B cell (primary cell): ENCODE data around the gene NRM.

ENCODE experiments used
- EZH2 ChIP-seq: IDR thresholded peaks from 2 replicates; pipeline ENCODE4 v1.6.1; 2012; ENCODE audit warnings: borderline replicate concordance, low read depth, mild to moderate bottlenecking, moderate library complexity, low read length; ENCODE audit not compliant: insufficient read depth, poor library complexity, severe bottlenecking
- TF ChIP-seq, protein P1 (sequence below): fragments of 200-600 bp; IDR thresholded peaks from one replicate; pipeline ENCODE4 v1.8.0; 2022; ENCODE audit warnings: antibody characterized with exemption, mild to moderate bottlenecking

DNA sequence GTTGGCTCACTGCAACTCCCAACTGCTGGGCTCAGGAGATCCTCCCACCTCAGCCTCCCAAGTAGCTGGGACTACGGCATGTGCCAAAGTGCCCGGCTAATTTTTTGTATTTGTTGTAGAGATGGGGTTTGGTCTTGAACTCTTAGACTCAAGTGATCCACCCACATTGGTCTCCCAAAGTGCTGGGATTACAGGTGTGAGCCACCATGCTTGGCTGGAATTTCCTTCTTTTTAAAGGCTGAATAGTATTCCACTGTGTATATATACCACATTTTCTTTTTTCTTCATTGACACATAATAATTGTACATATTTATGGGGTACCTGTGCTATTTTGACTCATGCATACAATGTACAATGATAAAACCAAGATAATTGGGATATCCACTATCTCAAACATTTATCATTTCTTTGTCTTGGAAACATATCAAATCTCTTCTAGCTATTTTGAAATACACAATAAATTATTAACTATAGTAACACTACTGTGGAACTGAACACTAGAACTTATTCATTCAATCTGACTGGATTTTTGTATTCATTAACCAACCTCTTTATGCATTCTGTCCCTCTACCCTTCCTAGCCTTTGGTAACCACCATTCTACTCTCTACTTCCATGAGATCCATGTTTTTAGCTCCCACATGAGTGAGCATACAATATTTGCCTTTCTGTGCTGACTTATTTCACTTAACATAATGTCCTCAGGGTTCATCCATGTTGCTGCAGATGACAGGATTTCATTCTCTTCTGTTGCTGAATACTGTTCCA lies 18.5 kb upstream of the NRM start:
- TF ChIP-seq EZH2 = no peak
- TF ChIP-seq, protein P1, sequence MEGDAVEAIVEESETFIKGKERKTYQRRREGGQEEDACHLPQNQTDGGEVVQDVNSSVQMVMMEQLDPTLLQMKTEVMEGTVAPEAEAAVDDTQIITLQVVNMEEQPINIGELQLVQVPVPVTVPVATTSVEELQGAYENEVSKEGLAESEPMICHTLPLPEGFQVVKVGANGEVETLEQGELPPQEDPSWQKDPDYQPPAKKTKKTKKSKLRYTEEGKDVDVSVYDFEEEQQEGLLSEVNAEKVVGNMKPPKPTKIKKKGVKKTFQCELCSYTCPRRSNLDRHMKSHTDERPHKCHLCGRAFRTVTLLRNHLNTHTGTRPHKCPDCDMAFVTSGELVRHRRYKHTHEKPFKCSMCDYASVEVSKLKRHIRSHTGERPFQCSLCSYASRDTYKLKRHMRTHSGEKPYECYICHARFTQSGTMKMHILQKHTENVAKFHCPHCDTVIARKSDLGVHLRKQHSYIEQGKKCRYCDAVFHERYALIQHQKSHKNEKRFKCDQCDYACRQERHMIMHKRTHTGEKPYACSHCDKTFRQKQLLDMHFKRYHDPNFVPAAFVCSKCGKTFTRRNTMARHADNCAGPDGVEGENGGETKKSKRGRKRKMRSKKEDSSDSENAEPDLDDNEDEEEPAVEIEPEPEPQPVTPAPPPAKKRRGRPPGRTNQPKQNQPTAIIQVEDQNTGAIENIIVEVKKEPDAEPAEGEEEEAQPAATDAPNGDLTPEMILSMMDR = no peak
